Mesothelial cell of epicardium (in vitro differentiated cells): ENCODE results near the gene TOR1AIP2. TPM values are rescaled to one million over a fixed set of nuclear protein-coding genes. Genes with fewer than 3 reads are reported as not detected.

Experiments used
- DNase-seq, 2 experiments: peaks; one replicate each; pipeline ENCODE4 v3.0.0; 2021; ENCODE audit warnings: low spot score in 2 of 2; ENCODE audit not compliant: unreplicated experiment in 2 of 2
- H3K27ac Mint-ChIP-seq: 2 replicates; pipeline ENCODE4 v1.8.0; 2021; ENCODE audit warnings: mixed read lengths
- H3K27me3 Mint-ChIP-seq: 2 replicates; pipeline ENCODE4 v1.8.0; 2021; ENCODE audit warnings: low read depth, mixed read lengths
- H3K36me3 Mint-ChIP-seq: 2 replicates; pipeline ENCODE4 v1.8.0; 2021; ENCODE audit warnings: mixed read lengths
- H3K4me1 Mint-ChIP-seq: 2 replicates; pipeline ENCODE4 v1.8.0; 2021; ENCODE audit warnings: mixed read lengths
- H3K4me3 Mint-ChIP-seq: 2 replicates; pipeline ENCODE4 v1.8.0; 2021; ENCODE audit warnings: mild to moderate bottlenecking, moderate library complexity, mixed read lengths
- H3K9me3 Mint-ChIP-seq: 2 replicates; pipeline ENCODE4 v1.8.0; 2021; ENCODE audit warnings: mixed read lengths
- total RNA-seq: library from RNA; stranded (reverse); gene quantifications from 3 replicates; pipeline ENCODE4 v1.2.1, GENCODE V29; 2021
- TF ChIP-seq, protein P1 (sequence below): fragments of 200-600 bp; sonication (generic); IDR thresholded peaks from one replicate; pipeline ENCODE4 v1.5.0; 2021; ENCODE audit warnings: antibody characterized with exemption; ENCODE audit not compliant: unreplicated experiment

Gene TOR1AIP2
- total RNA-seq, 1 donor from 2014 or later = 85.5 TPM

- no peaks in the 10 kb centered on the region for H3K27me3 Mint-ChIP-seq
- H3K27ac Mint-ChIP-seq = no peak overlapping the region
- H3K36me3 Mint-ChIP-seq = peaks cover 13% of the 10 kb centered on the region
Measured at GRCh38 chr1:179923029-179923428, 45.4 kb upstream of the TOR1AIP2 start.

DNA sequence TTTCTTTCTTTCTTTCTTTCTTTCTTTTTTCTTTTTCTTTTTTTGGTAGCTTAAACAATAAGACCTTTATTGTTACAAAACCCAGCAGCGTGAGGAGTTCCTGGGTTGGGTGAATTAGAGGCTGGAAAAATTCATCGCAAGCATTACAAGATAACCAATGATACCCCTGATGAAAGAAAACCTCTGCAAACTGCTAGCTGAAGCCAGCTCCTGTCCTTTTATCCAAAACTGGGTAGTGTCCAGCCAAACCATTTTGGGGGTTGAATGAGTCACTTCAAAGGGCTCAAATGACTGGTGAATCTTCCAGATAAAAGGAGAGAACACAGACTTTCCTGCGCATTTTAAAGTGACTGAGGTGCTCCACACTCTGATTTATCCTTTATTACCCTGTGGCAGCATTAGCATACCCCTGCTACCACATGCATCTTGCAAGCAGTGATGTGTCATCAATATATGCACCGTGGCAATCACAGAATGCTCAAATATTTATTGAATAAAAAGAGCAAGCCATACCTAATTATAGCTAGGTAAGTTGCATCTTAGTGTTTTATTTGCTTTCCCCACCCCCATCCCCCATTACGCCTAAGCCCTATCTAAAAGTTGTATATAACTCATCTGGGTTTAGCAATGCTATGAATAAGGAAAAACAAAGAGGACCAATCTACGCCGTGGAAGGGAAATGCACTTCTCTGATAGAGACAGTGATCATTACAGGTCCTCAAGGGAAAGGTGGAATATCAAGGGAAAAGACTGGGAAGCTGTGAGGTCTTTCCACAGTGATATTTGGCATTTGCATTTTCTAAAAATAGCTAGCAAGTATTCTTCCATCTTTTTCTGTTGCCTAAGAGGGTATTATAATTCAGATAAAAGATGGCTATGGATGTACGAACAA is 44.6 kb upstream of the TOR1AIP2 start:
- DNase-seq = no peak
- Mint-ChIP-seq H3K9me3 (no peaks in the 10 kb centered on the region), H3K4me1 (peaks cover 18% of the 10 kb centered on the region), H3K36me3 (peaks cover 21% of the 10 kb centered on the region), H3K27me3 (no peaks in the 10 kb centered on the region), H3K4me3 (no peak overlapping the region), H3K27ac (peak overlapping the region; percentile 33)
- TF ChIP-seq, protein P1, sequence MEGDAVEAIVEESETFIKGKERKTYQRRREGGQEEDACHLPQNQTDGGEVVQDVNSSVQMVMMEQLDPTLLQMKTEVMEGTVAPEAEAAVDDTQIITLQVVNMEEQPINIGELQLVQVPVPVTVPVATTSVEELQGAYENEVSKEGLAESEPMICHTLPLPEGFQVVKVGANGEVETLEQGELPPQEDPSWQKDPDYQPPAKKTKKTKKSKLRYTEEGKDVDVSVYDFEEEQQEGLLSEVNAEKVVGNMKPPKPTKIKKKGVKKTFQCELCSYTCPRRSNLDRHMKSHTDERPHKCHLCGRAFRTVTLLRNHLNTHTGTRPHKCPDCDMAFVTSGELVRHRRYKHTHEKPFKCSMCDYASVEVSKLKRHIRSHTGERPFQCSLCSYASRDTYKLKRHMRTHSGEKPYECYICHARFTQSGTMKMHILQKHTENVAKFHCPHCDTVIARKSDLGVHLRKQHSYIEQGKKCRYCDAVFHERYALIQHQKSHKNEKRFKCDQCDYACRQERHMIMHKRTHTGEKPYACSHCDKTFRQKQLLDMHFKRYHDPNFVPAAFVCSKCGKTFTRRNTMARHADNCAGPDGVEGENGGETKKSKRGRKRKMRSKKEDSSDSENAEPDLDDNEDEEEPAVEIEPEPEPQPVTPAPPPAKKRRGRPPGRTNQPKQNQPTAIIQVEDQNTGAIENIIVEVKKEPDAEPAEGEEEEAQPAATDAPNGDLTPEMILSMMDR = no peak

More at GRCh38 chr1:179923029-179923428, 45.4 kb upstream of the TOR1AIP2 start:
- H3K4me3 Mint-ChIP-seq = no peak overlapping the region
- peaks cover 18% of the 10 kb centered on the region for H3K4me1 Mint-ChIP-seq
- TF ChIP-seq, protein P1 = no peak
- DNase-seq = no peak
- H3K9me3 Mint-ChIP-seq = no peaks in the 10 kb centered on the region

GRCh38 chr1:179921472-179921871 is 43.9 kb upstream of the TOR1AIP2 start:
- H3K4me1 Mint-ChIP-seq = peaks cover 18% of the 10 kb centered on the region
- DNase-seq = no peak
- H3K27ac Mint-ChIP-seq = peak overlapping the region; percentile 33
- no peaks in the 10 kb centered on the region for H3K27me3 Mint-ChIP-seq
- H3K4me3 Mint-ChIP-seq = no peak overlapping the region
- H3K36me3 Mint-ChIP-seq = peaks cover 22% of the 10 kb centered on the region
- H3K9me3 Mint-ChIP-seq = no peaks in the 10 kb centered on the region
- TF ChIP-seq, protein P1 = no peak

GRCh38 chr1:179917601-179918429 is 40.2 kb upstream of the TOR1AIP2 start:
- Mint-ChIP-seq H3K27ac (no peak overlapping the region), H3K4me3 (no peak overlapping the region), H3K27me3 (no peaks in the 10 kb centered on the region), H3K4me1 (peaks cover 15% of the 10 kb centered on the region), H3K36me3 (peaks cover 28% of the 10 kb centered on the region), H3K9me3 (no peaks in the 10 kb centered on the region)
- no peak for DNase-seq
- TF ChIP-seq, protein P1 = no peak

GRCh38 chr1:179911812-179912211 is 34.2 kb upstream of the TOR1AIP2 start:
- no peak for DNase-seq
- H3K4me1 Mint-ChIP-seq = no peaks in the 10 kb centered on the region
- H3K4me3 Mint-ChIP-seq = no peak overlapping the region
- TF ChIP-seq, protein P1 = no peak
- H3K27ac Mint-ChIP-seq = no peak overlapping the region
- H3K9me3 Mint-ChIP-seq = peaks cover 4% of the 10 kb centered on the region
- H3K27me3 Mint-ChIP-seq = no peaks in the 10 kb centered on the region
- H3K36me3 Mint-ChIP-seq = peaks cover 25% of the 10 kb centered on the region
